B cell (primary cell): Measurements from ENCODE around the gene PACRG. TPM values are rescaled to one million over a fixed set of nuclear protein-coding genes. Genes with fewer than 3 reads are reported as not detected.
A peak's percentile ranks its signal among the peaks of the same experiment; 100 is the strongest.

Experiments used
- ATAC-seq: fragments of 200-7000 bp; cut with Tn5 transposase; one replicate; pipeline ENCODE4 v1.10.0; 2021; ENCODE audit warnings: low read depth, mild to moderate bottlenecking, moderate number of reproducible peaks, moderate library complexity
- CTCF ChIA-PET: fragments of 350-600 bp; sonication (Branson Sonifier 250); formaldehyde crosslinking; loops from one replicate; lab custom pipeline; 2021; ENCODE audit warnings: antibody characterized with exemption, inconsistent platforms; lab: Charles Lee
- POLR2A ChIA-PET: fragments of 350-600 bp; sonication (Branson Sonifier 250); formaldehyde crosslinking; loops from one replicate; lab custom pipeline; 2021; ENCODE audit warnings: antibody characterized with exemption; lab: Charles Lee
- DNase-seq: peaks from one replicate; pipeline ENCODE4 v3.0.0; 2013
- H2AFZ ChIP-seq: 2 replicates; pipeline ENCODE4 v1.6.1; 2012; ENCODE audit warnings: mild to moderate bottlenecking, low read depth, low read length; ENCODE audit not compliant: insufficient read depth, poor library complexity, severe bottlenecking
- H3K27ac ChIP-seq, 2 donors: 1 replicate in 1 of 2; 2 replicates in 1 of 2; pipeline ENCODE4 v1.5.1; 2012 to 2013; ENCODE audit warnings: low read length in 2 of 2, mild to moderate bottlenecking in 2 of 2, moderate library complexity in 1 of 2
- H3K27me3 ChIP-seq, 4 experiments: fragments of 200-600 bp in 1 of 4; sonication (generic) in 1 of 4; replicated peaks in 1 of 4; 1 replicate in 2 of 4; 2 replicates in 2 of 4; pipeline versions ENCODE4 v1.6.1 to v1.7.0; 2013 to 2016; ENCODE audit warnings: low read length in 3 of 4, mild to moderate bottlenecking in 2 of 4, mixed read lengths in 1 of 4, moderate library complexity in 1 of 4; ENCODE audit not compliant: insufficient read depth in 4 of 4, control insufficient read depth in 3 of 4; ENCODE audit errors: control extremely low read depth in 1 of 4
- H3K36me3 ChIP-seq, 2 experiments: replicated peaks in 1 of 2; 1 replicate in 1 of 2; 2 replicates in 1 of 2; pipeline versions ENCODE4 v1.6.1 to v1.7.1; 2013; ENCODE audit warnings: low read length in 1 of 2; ENCODE audit not compliant: insufficient read depth in 2 of 2, control insufficient read depth in 1 of 2; ENCODE audit errors: control extremely low read depth in 1 of 2, extremely low read depth in 1 of 2
- H3K4me1 ChIP-seq, 2 donors: fragments of 200-600 bp in 1 of 2; sonication (generic) in 1 of 2; 1 replicate in 1 of 2; 2 replicates in 1 of 2; pipeline versions ENCODE4 v1.5.1 to v1.6.1; 2013 to 2017; ENCODE audit warnings: low read length in 2 of 2; ENCODE audit not compliant: control insufficient read depth in 2 of 2, insufficient read depth in 2 of 2
- H3K4me2 ChIP-seq: replicated peaks from 2 replicates; pipeline ENCODE3; 2012; ENCODE audit warnings: mild to moderate bottlenecking, low read depth, low read length; ENCODE audit not compliant: poor library complexity, severe bottlenecking
- H3K4me3 ChIP-seq, 5 experiments: fragments of 200-600 bp in 1 of 5; sonication (generic) in 1 of 5; 1 replicate in 3 of 5; 2 replicates in 2 of 5; pipeline versions ENCODE4 v1.5.1 to v1.7.0; 2011 to 2016; ENCODE audit warnings: low read length in 4 of 5, mild to moderate bottlenecking in 4 of 5, low read depth in 2 of 5, control low read depth in 1 of 5, moderate library complexity in 1 of 5; ENCODE audit not compliant: insufficient read depth in 1 of 5; ENCODE audit errors: control extremely low read depth in 1 of 5, extremely low read depth in 1 of 5
- H3K79me2 ChIP-seq: fragments of 200-600 bp; sonication (generic); one replicate; pipeline ENCODE4 v1.6.0; 2016; ENCODE audit warnings: low read length; ENCODE audit not compliant: control insufficient read depth, insufficient read depth
- H3K9ac ChIP-seq: fragments of 200-600 bp; sonication (generic); 2 replicates; pipeline ENCODE4 v1.6.1; 2017; ENCODE audit warnings: mild to moderate bottlenecking, low read length, moderate library complexity
- H3K9me3 ChIP-seq, 3 donors: one replicate each; pipeline versions ENCODE4 v1.6.1 to v1.7.1; 2013; ENCODE audit warnings: low read length in 2 of 3; ENCODE audit not compliant: control insufficient read depth in 2 of 3, insufficient read depth in 1 of 3; ENCODE audit errors: control extremely low read depth in 1 of 3
- H4K20me1 ChIP-seq: 2 replicates; pipeline ENCODE4 v1.6.0; 2012; ENCODE audit warnings: mild to moderate bottlenecking, low read length; ENCODE audit not compliant: insufficient read depth, control insufficient read depth, poor library complexity, severe bottlenecking
- H3K27ac Mint-ChIP-seq: one replicate; pipeline ENCODE4 v1.8.0; 2021; ENCODE audit warnings: mixed read lengths
- H3K27me3 Mint-ChIP-seq: one replicate; pipeline ENCODE4 v1.8.0; 2021; ENCODE audit warnings: mixed read lengths
- H3K4me1 Mint-ChIP-seq: one replicate; pipeline ENCODE4 v1.8.0; 2021; ENCODE audit warnings: mixed read lengths
- H3K4me3 Mint-ChIP-seq: one replicate; pipeline ENCODE4 v1.8.0; 2021; ENCODE audit warnings: mixed read lengths
- H3K9me3 Mint-ChIP-seq: one replicate; pipeline ENCODE4 v1.8.0; 2022; ENCODE audit warnings: mixed read lengths; ENCODE audit not compliant: insufficient read depth
- EZH2 ChIP-seq: IDR thresholded peaks from 2 replicates; pipeline ENCODE4 v1.6.1; 2012; ENCODE audit warnings: borderline replicate concordance, low read depth, mild to moderate bottlenecking, moderate library complexity, low read length; ENCODE audit not compliant: insufficient read depth, poor library complexity, severe bottlenecking
- whole genome bisulfite sequencing: methylation state at CpG from one replicate; pipeline ENCODE4 v1.1.5; 2013; ENCODE audit warnings: missing lambda C conversion rate; ENCODE audit not compliant: insufficient coverage; 5-methylcytosine and 5-hydroxymethylcytosine counted together
- intact Hi-C: fragments of 100-400 bp; cut with micrococcal nuclease; formaldehyde crosslinking; loops from one replicate; pipeline ENCODE4 v1.10.0; 2022
- polyA plus RNA-seq: library from polyadenylated mRNA; depleted of rRNA; stranded (reverse); fragments of >200 nt; gene quantifications from 2 replicates; pipeline ENCODE4 v1.2.3, GENCODE V29; 2012
- total RNA-seq, 2 donors: library from RNA; stranded (reverse); fragments of 120-200 nt in 1 of 2; gene quantifications; 1 replicate in 1 of 2; 2 replicates in 1 of 2; pipeline versions ENCODE4 v1.2.3 to v1.2.4, GENCODE V29; 2013 to 2022
- TF ChIP-seq, protein P1 (sequence below): fragments of 200-600 bp; IDR thresholded peaks from one replicate; pipeline ENCODE4 v1.8.0; 2022; ENCODE audit warnings: antibody characterized with exemption, mild to moderate bottlenecking

PACRG gene
- total and polyA plus RNA-seq, 2 donors (not counting 1 experiment from before 2014, with no cell fraction given) = not detected

DNA sequence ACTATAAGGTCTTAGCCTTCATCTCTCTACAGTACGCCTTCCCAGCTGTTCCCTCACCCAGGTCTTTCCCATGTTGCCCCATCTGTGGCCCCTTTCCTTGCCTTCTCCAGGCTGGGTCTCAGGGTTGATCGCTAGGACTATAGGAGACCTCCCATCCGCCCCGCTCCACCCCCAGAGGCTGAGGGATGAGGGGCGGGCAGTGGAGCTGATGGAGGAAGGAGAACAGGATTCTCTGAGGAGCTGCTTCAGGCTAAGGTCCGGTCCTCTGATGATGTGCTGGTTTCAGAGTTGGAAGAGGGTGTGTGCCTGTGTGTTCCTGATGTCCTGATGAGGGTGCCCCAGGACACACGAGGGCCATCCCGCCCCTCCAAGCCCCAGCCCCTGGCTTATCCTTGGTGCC, 531.9 kb downstream of the PACRG start:
- no peak overlapping the region for H3K4me3 ChIP-seq
- no peaks in the 10 kb centered on the region for H3K36me3 ChIP-seq
- Mint-ChIP-seq H3K27me3 (peaks cover 23% of the 10 kb centered on the region), H3K9me3 (no peaks in the 10 kb centered on the region), H3K27ac (no peak overlapping the region), H3K4me3 (no peak overlapping the region), H3K4me1 (peaks cover 9% of the 10 kb centered on the region)
- H4K20me1 ChIP-seq = no peaks in the 10 kb centered on the region
- peaks cover 7 to 8% of the 10 kb centered on the region in 2 donors for H3K4me1 ChIP-seq
- ChIA-PET CTCF (no interaction called here), POLR2A (no interaction called here)
- H3K27me3 ChIP-seq = peaks cover 0 to 8% (median 1%) of the 10 kb centered on the region in 4 experiments
- no peaks in the 10 kb centered on the region for H3K79me2 ChIP-seq
- H3K9ac ChIP-seq = no peak overlapping the region
- DNase-seq (no peak), ATAC-seq (no peak)
- no peaks in the 10 kb centered on the region for H3K9me3 ChIP-seq
- no peak for TF ChIP-seq EZH2
- TF ChIP-seq, protein P1, sequence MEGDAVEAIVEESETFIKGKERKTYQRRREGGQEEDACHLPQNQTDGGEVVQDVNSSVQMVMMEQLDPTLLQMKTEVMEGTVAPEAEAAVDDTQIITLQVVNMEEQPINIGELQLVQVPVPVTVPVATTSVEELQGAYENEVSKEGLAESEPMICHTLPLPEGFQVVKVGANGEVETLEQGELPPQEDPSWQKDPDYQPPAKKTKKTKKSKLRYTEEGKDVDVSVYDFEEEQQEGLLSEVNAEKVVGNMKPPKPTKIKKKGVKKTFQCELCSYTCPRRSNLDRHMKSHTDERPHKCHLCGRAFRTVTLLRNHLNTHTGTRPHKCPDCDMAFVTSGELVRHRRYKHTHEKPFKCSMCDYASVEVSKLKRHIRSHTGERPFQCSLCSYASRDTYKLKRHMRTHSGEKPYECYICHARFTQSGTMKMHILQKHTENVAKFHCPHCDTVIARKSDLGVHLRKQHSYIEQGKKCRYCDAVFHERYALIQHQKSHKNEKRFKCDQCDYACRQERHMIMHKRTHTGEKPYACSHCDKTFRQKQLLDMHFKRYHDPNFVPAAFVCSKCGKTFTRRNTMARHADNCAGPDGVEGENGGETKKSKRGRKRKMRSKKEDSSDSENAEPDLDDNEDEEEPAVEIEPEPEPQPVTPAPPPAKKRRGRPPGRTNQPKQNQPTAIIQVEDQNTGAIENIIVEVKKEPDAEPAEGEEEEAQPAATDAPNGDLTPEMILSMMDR = no peak
- H2AFZ ChIP-seq = peak overlapping the region; percentile 51
- no peak overlapping the region for H3K4me2 ChIP-seq
- WGBS = 92% methylated on average over 6 of the region's 8 CpGs
- H3K27ac ChIP-seq = no peak overlapping the region
- intact Hi-C loops = no loop called here

GRCh38 chr6:163260111-163260895, 532.5 kb downstream of the PACRG start:
- H3K27ac ChIP-seq = no peak overlapping the region
- H3K27me3 ChIP-seq = peaks cover 0 to 8% (median 1%) of the 10 kb centered on the region in 4 experiments
- peak overlapping the region; percentile 50 for H3K4me2 ChIP-seq
- intact Hi-C loops = no loop called here
- peaks cover 9% of the 10 kb centered on the region for H3K4me1 Mint-ChIP-seq
- peaks cover 23% of the 10 kb centered on the region for H3K27me3 Mint-ChIP-seq
- H3K27ac Mint-ChIP-seq = no peak overlapping the region
- no peaks in the 10 kb centered on the region for H4K20me1 ChIP-seq
- H3K4me3 ChIP-seq = no peak overlapping the region
- no peaks in the 10 kb centered on the region for H3K9me3 ChIP-seq
- no peaks in the 10 kb centered on the region for H3K36me3 ChIP-seq
- no peak for ATAC-seq
- no peak for DNase-seq
- H3K9me3 Mint-ChIP-seq = no peaks in the 10 kb centered on the region
- WGBS = 12% methylated on average over 18 of the region's 21 CpGs
- no peaks in the 10 kb centered on the region for H3K79me2 ChIP-seq
- no peak for TF ChIP-seq EZH2
- TF ChIP-seq, protein P1 = no peak
- ChIA-PET POLR2A (no interaction called here), CTCF (no interaction called here)
- peak overlapping the region; percentile 57 for H3K4me3 Mint-ChIP-seq
- peak overlapping the region; percentile 51 for H2AFZ ChIP-seq
- H3K9ac ChIP-seq = no peak overlapping the region
- peaks cover 7 to 8% of the 10 kb centered on the region in 2 donors for H3K4me1 ChIP-seq
